SK-N-SH treated with all-trans-retinoic acid at 6 μM for 48 hours (cell line): ENCODE measurements around the gene OLFM1.

Experiments used
- ATAC-seq: fragments of 200-7000 bp; cut with Tn5 transposase; 3 replicates; pipeline ENCODE4 v1.9.1; 2020; ENCODE audit warnings: mild to moderate bottlenecking, moderate library complexity
- ARNTL ChIP-seq: fragments of 450-650 bp; formaldehyde crosslinking; IDR thresholded peaks from 2 replicates; pipeline ENCODE4 v1.5.0; 2020; ENCODE audit warnings: low read depth, mild to moderate bottlenecking, moderate library complexity, borderline replicate concordance
- BACH2 ChIP-seq: fragments of 250-450 bp; sonication (Bioruptor Pico); IDR thresholded peaks from 2 replicates; pipeline ENCODE4 v1.9.0; 2021; ENCODE audit warnings: mild to moderate bottlenecking, borderline replicate concordance
- CREB5 ChIP-seq: fragments of 250-450 bp; sonication (Bioruptor Pico); IDR thresholded peaks from 2 replicates; pipeline ENCODE4 v1.5.1; 2020; ENCODE audit warnings: low read depth, mild to moderate bottlenecking, moderate library complexity
- CSDC2 ChIP-seq: fragments of 250-450 bp; sonication (Bioruptor Pico); IDR thresholded peaks from 2 replicates; pipeline ENCODE4 v1.5.0; 2020; ENCODE audit warnings: mild to moderate bottlenecking, moderate library complexity
- CSRNP3 ChIP-seq: fragments of 250-450 bp; sonication (Bioruptor Pico); IDR thresholded peaks from 2 replicates; pipeline ENCODE4 v1.5.1; 2021; ENCODE audit warnings: mild to moderate bottlenecking, moderate library complexity
- ESRRG ChIP-seq: fragments of 250-450 bp; sonication (Bioruptor Pico); IDR thresholded peaks from 2 replicates; pipeline ENCODE4 v1.6.1; 2021; ENCODE audit warnings: mild to moderate bottlenecking
- GLIS3 ChIP-seq: fragments of 250-450 bp; sonication (Bioruptor Pico); IDR thresholded peaks from 2 replicates; pipeline ENCODE4 v1.5.0; 2020; ENCODE audit warnings: mild to moderate bottlenecking, moderate library complexity
- ISL1 ChIP-seq: fragments of 250-450 bp; sonication (Bioruptor Pico); IDR thresholded peaks from 2 replicates; pipeline ENCODE4 v2.1.2; 2022; ENCODE audit warnings: mild to moderate bottlenecking, moderate library complexity
- OSR1 ChIP-seq: fragments of 250-450 bp; sonication (Bioruptor Pico); IDR thresholded peaks from 2 replicates; pipeline ENCODE4 v1.8.0; 2022; ENCODE audit warnings: moderate library complexity, mild to moderate bottlenecking, inconsistent platforms
- PATZ1 ChIP-seq: fragments of 250-450 bp; sonication (Bioruptor Pico); IDR thresholded peaks from 2 replicates; pipeline ENCODE4 v1.8.0; 2020; ENCODE audit warnings: mild to moderate bottlenecking, moderate library complexity, borderline replicate concordance
- POU6F1 ChIP-seq: fragments of 250-450 bp; sonication (Bioruptor Pico); IDR thresholded peaks from 2 replicates; pipeline ENCODE4 v1.8.0; 2021; ENCODE audit warnings: low read depth, mild to moderate bottlenecking, moderate library complexity, borderline replicate concordance
- PPARA ChIP-seq: fragments of 250-450 bp; sonication (Bioruptor Pico); IDR thresholded peaks from 2 replicates; pipeline ENCODE4 v1.5.0; 2020; ENCODE audit warnings: mild to moderate bottlenecking, borderline replicate concordance
- RARB ChIP-seq: fragments of 250-450 bp; sonication (Bioruptor Pico); IDR thresholded peaks from 2 replicates; pipeline ENCODE4 v1.8.0; 2021; ENCODE audit warnings: mild to moderate bottlenecking, moderate library complexity
- SNAI2 ChIP-seq: fragments of 250-450 bp; sonication (Bioruptor Pico); IDR thresholded peaks from 2 replicates; pipeline ENCODE4 v1.5.0; 2020; ENCODE audit warnings: mild to moderate bottlenecking, moderate library complexity
- TCF4 ChIP-seq: fragments of 250-450 bp; sonication (Bioruptor Pico); IDR thresholded peaks from 2 replicates; pipeline ENCODE4 v1.8.0; 2021; ENCODE audit warnings: mild to moderate bottlenecking, moderate library complexity, borderline replicate concordance
- TOX ChIP-seq: fragments of 250-450 bp; sonication (Bioruptor Pico); IDR thresholded peaks from 2 replicates; pipeline ENCODE4 v1.8.0; 2021; ENCODE audit warnings: mild to moderate bottlenecking, moderate library complexity, borderline replicate concordance
- TSHZ2 ChIP-seq: fragments of 250-450 bp; sonication (Bioruptor Pico); IDR thresholded peaks from 2 replicates; pipeline ENCODE4 v1.5.0; 2020; ENCODE audit warnings: mild to moderate bottlenecking, moderate library complexity
- ZC3H10 ChIP-seq: fragments of 250-450 bp; sonication (Bioruptor Pico); IDR thresholded peaks from 2 replicates; pipeline ENCODE4 v1.5.1; 2021; ENCODE audit warnings: mild to moderate bottlenecking, moderate library complexity
- ZFP3 ChIP-seq: fragments of 250-450 bp; sonication (Bioruptor Pico); IDR thresholded peaks from 2 replicates; pipeline ENCODE4 v1.5.0; 2020; ENCODE audit warnings: mild to moderate bottlenecking, moderate library complexity
- ZFP30 ChIP-seq: fragments of 450-650 bp; formaldehyde crosslinking; IDR thresholded peaks from 2 replicates; pipeline ENCODE4 v1.5.0; 2022; ENCODE audit warnings: mild to moderate bottlenecking, moderate library complexity
- ZNF565 ChIP-seq: fragments of 450-650 bp; formaldehyde crosslinking; conservative IDR thresholded peaks from 2 replicates; pipeline ENCODE4 v1.5.0; 2020; ENCODE audit warnings: low read depth, mild to moderate bottlenecking, moderate library complexity
- ZNF70 ChIP-seq: fragments of 450-650 bp; formaldehyde crosslinking; IDR thresholded peaks from 2 replicates; pipeline ENCODE4 v1.5.0; 2020; ENCODE audit warnings: mild to moderate bottlenecking, moderate library complexity
- ZNF8 ChIP-seq: fragments of 450-650 bp; formaldehyde crosslinking; IDR thresholded peaks from 2 replicates; pipeline ENCODE4 v1.5.0; 2020; ENCODE audit warnings: mild to moderate bottlenecking, moderate library complexity

Gene OLFM1

GRCh38 chr9:135055181-135055580 is 32.3 kb upstream of the OLFM1 start (continued):
- TF ChIP-seq CSRNP3 (no peak), BACH2 (CRISPR knock-in tag) (no peak), CSDC2 (CRISPR knock-in tag) (no peak), TCF4 (CRISPR knock-in tag) (no peak), RARB (CRISPR knock-in tag) (no peak), OSR1 (CRISPR knock-in tag) (no peak), PPARA (CRISPR knock-in tag) (no peak), PATZ1 (CRISPR knock-in tag) (no peak)

- TF ChIP-seq ISL1 (CRISPR knock-in tag): no peak
- TF ChIP-seq PPARA (CRISPR knock-in tag): no peak
- no peak for TF ChIP-seq TCF4 (CRISPR knock-in tag)
- TF ChIP-seq ZNF565 (CRISPR knock-in tag): no peak
- TF ChIP-seq ZFP3 (CRISPR knock-in tag): no peak
- ATAC-seq: no peak
These were observed 30.9 kb upstream of the OLFM1 start for GRCh38 chr9:135056541-135056940.

- ATAC-seq: no peak
- TF ChIP-seq RARB (CRISPR knock-in tag) (no peak), ZNF70 (CRISPR knock-in tag) (no peak), TSHZ2 (CRISPR knock-in tag) (no peak), ZC3H10 (CRISPR knock-in tag) (no peak), TCF4 (CRISPR knock-in tag) (no peak), PPARA (CRISPR knock-in tag) (no peak), OSR1 (CRISPR knock-in tag) (no peak), ZNF8 (CRISPR knock-in tag) (no peak), ESRRG (CRISPR knock-in tag) (no peak), BACH2 (CRISPR knock-in tag) (no peak), POU6F1 (CRISPR knock-in tag) (no peak)
- TF ChIP-seq, all 23 proteins: peak for 0
These were observed 26.9 kb upstream of the OLFM1 start for GRCh38 chr9:135060461-135061116.

GRCh38 chr9:135061441-135061840 is 26.0 kb upstream of the OLFM1 start:
- no peak for ATAC-seq
- TF ChIP-seq TCF4 (CRISPR knock-in tag) (no peak), OSR1 (CRISPR knock-in tag) (no peak), ZNF8 (CRISPR knock-in tag) (no peak), ZNF565 (CRISPR knock-in tag) (no peak), ZFP3 (CRISPR knock-in tag) (no peak), SNAI2 (no peak), PPARA (CRISPR knock-in tag) (no peak), BACH2 (CRISPR knock-in tag) (no peak), RARB (CRISPR knock-in tag) (no peak), TSHZ2 (CRISPR knock-in tag) (no peak), TOX (CRISPR knock-in tag) (no peak), CREB5 (CRISPR knock-in tag) (no peak), ARNTL (CRISPR knock-in tag) (no peak), ZFP30 (no peak), GLIS3 (no peak)
